IPS-NIHi7 (cell line): Measurements from ENCODE around the gene GPR15LG.
"Not testable (repeated sequence)": the region's sequence is repeated elsewhere in the genome, so short reads cannot be mapped to it uniquely, and the experiment has no call there.

Experiments used
- DNase-seq: peaks from one replicate; pipeline ENCODE4 v3.0.0; 2012; ENCODE audit warnings: mixed read lengths; ENCODE audit errors: extremely low spot score

The GPR15LG gene

GRCh38 chr10:84166620-84167288, 6.8 kb upstream of the GPR15LG start:
- DNase-seq: no peak

- DNase-seq: not testable (repeated sequence)
Measured at GRCh38 chr10:84167289-84167653, 6.3 kb upstream of the GPR15LG start.

GRCh38 chr10:84168382-84168781, 5.2 kb upstream of the GPR15LG start:
- not testable (repeated sequence) for DNase-seq

- DNase-seq: not testable (repeated sequence)
Measured at GRCh38 chr10:84171237-84171636, 2.4 kb upstream of the GPR15LG start.

GRCh38 chr10:84171700-84172466, 1.7 kb upstream of the GPR15LG start:
- DNase-seq: not testable (repeated sequence)

- DNase-seq: no peak
Measured at GRCh38 chr10:84172467-84173356, 889 bp upstream of the GPR15LG start.

GRCh38 chr10:84175436-84175835, 1.8 kb downstream of the GPR15LG start:
- no peak for DNase-seq

GRCh38 chr10:84176351-84176750, 2.8 kb downstream of the GPR15LG start:
- no peak for DNase-seq

GRCh38 chr10:84176836-84177474, 3.4 kb downstream of the GPR15LG start:
- no peak for DNase-seq

GRCh38 chr10:84177541-84178141, 4.0 kb downstream of the GPR15LG start:
- DNase-seq: no peak

- no peak for DNase-seq
Measured at GRCh38 chr10:84178160-84178609, 4.6 kb downstream of the GPR15LG start.

GRCh38 chr10:84179059-84179710, 5.6 kb downstream of the GPR15LG start:
- no peak for DNase-seq

GRCh38 chr10:84180386-84180785, 6.8 kb downstream of the GPR15LG start:
- DNase-seq: not testable (repeated sequence)

GRCh38 chr10:84181631-84182030, 8.0 kb downstream of the GPR15LG start:
- no peak for DNase-seq

GRCh38 chr10:84184517-84184916, 10.9 kb downstream of the GPR15LG start:
- no peak for DNase-seq

GRCh38 chr10:84185526-84186175, 12.1 kb downstream of the GPR15LG start:
- no peak for DNase-seq

GRCh38 chr10:84188815-84189214, 15.2 kb downstream of the GPR15LG start:
- DNase-seq: no peak

- no peak for DNase-seq
Measured at GRCh38 chr10:84190621-84191020, 17.0 kb downstream of the GPR15LG start.

- no peak for DNase-seq
Measured at GRCh38 chr10:84191106-84191505, 17.5 kb downstream of the GPR15LG start.

GRCh38 chr10:84193327-84193726, 19.7 kb downstream of the GPR15LG start:
- DNase-seq: no peak
